Heart right ventricle (tissue), 16 donors: Measurements from ENCODE around the gene PPP1R27. TPM values are rescaled to one million over a fixed set of nuclear protein-coding genes. Genes with fewer than 3 reads are reported as not detected.
"Not testable (repeated sequence)": the region's sequence is repeated elsewhere in the genome, so short reads cannot be mapped to it uniquely, and the experiment has no call there.

ENCODE experiments used
- ATAC-seq, 8 donors: fragments of 200-7000 bp; cut with Tn5 transposase; one replicate each; pipeline ENCODE4 v1.9.1; 2020; ENCODE audit warnings: mild to moderate bottlenecking in 8 of 8, moderate library complexity in 8 of 8, moderate number of reproducible peaks in 1 of 8
- DNase-seq, 2 donors: peaks; one replicate each; pipeline ENCODE4 v3.0.0-alpha.2; 2020
- H3K27ac ChIP-seq, 10 donors: fragments of 200-600 bp; sonication (generic) in 2 of 10; one replicate each; pipeline versions ENCODE4 v1.5.0 to v1.8.0; 2020 to 2022; ENCODE audit warnings: mild to moderate bottlenecking in 3 of 10
- H3K27me3 ChIP-seq, 7 donors: fragments of 200-600 bp; one replicate each; pipeline ENCODE4 v1.8.0; 2021 to 2022; ENCODE audit warnings: mild to moderate bottlenecking in 2 of 7
- H3K36me3 ChIP-seq, 9 donors: fragments of 200-600 bp; sonication (generic) in 1 of 9; one replicate each; pipeline versions ENCODE4 v1.5.0 to v1.8.0; 2020 to 2022; ENCODE audit warnings: mild to moderate bottlenecking in 2 of 9
- H3K4me1 ChIP-seq, 9 donors: fragments of 200-600 bp; sonication (generic) in 1 of 9; one replicate each; pipeline versions ENCODE4 v1.5.0 to v1.8.0; 2020 to 2022; ENCODE audit warnings: mild to moderate bottlenecking in 4 of 9
- H3K4me3 ChIP-seq, 10 donors: fragments of 200-600 bp; sonication (generic) in 2 of 10; one replicate each; pipeline versions ENCODE4 v1.5.0 to v1.8.0; 2020 to 2022; ENCODE audit warnings: mild to moderate bottlenecking in 7 of 10, moderate library complexity in 2 of 10
- H3K9me3 ChIP-seq, 11 donors: fragments of 200-600 bp in 10 of 11; sonication (generic) in 2 of 11; one replicate each; pipeline versions ENCODE4 v1.5.0 to v1.8.0; 2013 to 2022; ENCODE audit warnings: mild to moderate bottlenecking in 2 of 11, control low read depth in 1 of 11, moderate library complexity in 1 of 11
- WGBS, 2 donors: extraction: QIAGEN DNeasy Blood & Tissue Kit; methylation state at CpG; one replicate each; pipeline ENCODE4 v1.1.7; 2013; ENCODE audit warnings: inconsistent platforms in 1 of 2; 5-methylcytosine and 5-hydroxymethylcytosine counted together
- intact Hi-C, 10 donors: fragments of 100-400 bp; cut with DNase I; formaldehyde crosslinking; loops; one replicate each; pipeline versions ENCODE4 v1.11.1 to v1.14.2; 2022
- polyA plus RNA-seq, 2 donors: library from polyadenylated mRNA; stranded (reverse); fragments of 200-250 nt; gene quantifications; one replicate each; pipeline ENCODE4 v1.2.3, GENCODE V29; 2013
- total RNA-seq, 10 donors: library from RNA; stranded (reverse); fragmentation: NEBNext Ultra II Directional in 3 of 10; extraction: Animal tissue kit (Norgen Biotek cat#: 25700) in 3 of 10; gene quantifications; one replicate each; pipeline versions ENCODE4 v1.2.1 to v1.2.4, GENCODE V29; 2021 to 2023
- TF ChIP-seq, protein P1 (sequence below), 9 donors: fragments of 200-600 bp; sonication (generic) in 2 of 9; IDR thresholded peaks; one replicate each; pipeline versions ENCODE4 v1.5.0 to v1.8.0; 2021 to 2022; ENCODE audit warnings: antibody characterized with exemption in 9 of 9, mild to moderate bottlenecking in 5 of 9, moderate library complexity in 1 of 9
- donor health status: Arrhythmogenic right ventricular cardiomyopathy.
- donor health status: ischemic (EF 13 %, LVEDD 7.1; RV severe dilation, severe dysfunction).
- donor health status: healthy with polysubstance abuse.
- donor health status: DM: no; HTN: yes; CAD: no.
- donor health status: DM: no; HTN: no; CAD: no.
- donor health status: ischemic (EF 25% LVEDD 6.9; RV normal size, moderate dysfunction).
- donor health status: ischemic (EF 25% LVEDD 5.7; RV mildly dilated, moderate dysfunction).
- donor health status: healthy.
- donor health status: DM: yes; HTN: yes; CAD: no.
- donor health status: Ischemic cardiomyopathy.
- donor health status: ischemic (EF 35%, LVEDD 5.7; RV mildly dilated, moderate dysfunction).
- donor health status: nonischemic (EF 11% LVEDD 7.7; RV severe dilation, severe dysfunction).
- donor health status: DM: yes; HTN: yes; CAD: no.
- donor health status: PGD.
- donor health status: ischemic (EF 29% LVEDD 5.4; RV normal size, mild dysfunction).
- donor health status: nonischemic (EF 23%, LVEDD 6.1; RV moderate dilation, normal function).

Gene PPP1R27
- total and polyA plus RNA-seq, 12 donors = 0.14 to 0.31 TPM; not detected in 10

DNA sequence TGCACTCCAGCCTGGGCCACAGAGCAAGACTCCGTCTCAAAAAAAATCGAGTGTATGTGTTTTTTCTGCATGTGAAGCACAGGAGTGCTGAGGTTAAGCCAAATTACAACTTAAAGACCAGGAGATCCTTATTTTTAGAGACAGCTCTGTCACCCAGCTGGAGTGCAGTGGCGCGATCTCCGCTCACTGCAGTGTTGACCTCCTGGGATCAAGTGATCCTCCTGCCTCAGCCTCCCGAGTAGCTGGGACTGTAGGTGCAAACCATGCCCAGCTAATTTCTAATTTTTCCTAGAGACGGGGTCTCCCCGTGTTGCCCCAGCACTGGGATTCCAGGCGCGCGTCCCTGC lies 7.5 kb upstream of the PPP1R27 start:
- no peak for ATAC-seq
- DNase-seq = no peak
- no peaks in the 10 kb centered on the region for H3K9me3 ChIP-seq
- intact Hi-C loops = no loop called here
- peaks cover 0 to 18% (median 10%) of the 10 kb centered on the region in 9 donors for H3K4me1 ChIP-seq
- H3K4me3 ChIP-seq = no peak overlapping the region
- H3K27me3 ChIP-seq = no peaks in the 10 kb centered on the region
- H3K27ac ChIP-seq = no peak overlapping the region
- 91 to 96% methylated on average over 11 of the region's 11 CpGs for whole genome bisulfite sequencing, 2 donors
- TF ChIP-seq, protein P1, sequence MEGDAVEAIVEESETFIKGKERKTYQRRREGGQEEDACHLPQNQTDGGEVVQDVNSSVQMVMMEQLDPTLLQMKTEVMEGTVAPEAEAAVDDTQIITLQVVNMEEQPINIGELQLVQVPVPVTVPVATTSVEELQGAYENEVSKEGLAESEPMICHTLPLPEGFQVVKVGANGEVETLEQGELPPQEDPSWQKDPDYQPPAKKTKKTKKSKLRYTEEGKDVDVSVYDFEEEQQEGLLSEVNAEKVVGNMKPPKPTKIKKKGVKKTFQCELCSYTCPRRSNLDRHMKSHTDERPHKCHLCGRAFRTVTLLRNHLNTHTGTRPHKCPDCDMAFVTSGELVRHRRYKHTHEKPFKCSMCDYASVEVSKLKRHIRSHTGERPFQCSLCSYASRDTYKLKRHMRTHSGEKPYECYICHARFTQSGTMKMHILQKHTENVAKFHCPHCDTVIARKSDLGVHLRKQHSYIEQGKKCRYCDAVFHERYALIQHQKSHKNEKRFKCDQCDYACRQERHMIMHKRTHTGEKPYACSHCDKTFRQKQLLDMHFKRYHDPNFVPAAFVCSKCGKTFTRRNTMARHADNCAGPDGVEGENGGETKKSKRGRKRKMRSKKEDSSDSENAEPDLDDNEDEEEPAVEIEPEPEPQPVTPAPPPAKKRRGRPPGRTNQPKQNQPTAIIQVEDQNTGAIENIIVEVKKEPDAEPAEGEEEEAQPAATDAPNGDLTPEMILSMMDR (IDR thresholded peaks at IDR 0.05) = no peak
- H3K36me3 ChIP-seq = peaks cover 10 to 53% (median 45%) of the 10 kb centered on the region in 9 donors

DNA sequence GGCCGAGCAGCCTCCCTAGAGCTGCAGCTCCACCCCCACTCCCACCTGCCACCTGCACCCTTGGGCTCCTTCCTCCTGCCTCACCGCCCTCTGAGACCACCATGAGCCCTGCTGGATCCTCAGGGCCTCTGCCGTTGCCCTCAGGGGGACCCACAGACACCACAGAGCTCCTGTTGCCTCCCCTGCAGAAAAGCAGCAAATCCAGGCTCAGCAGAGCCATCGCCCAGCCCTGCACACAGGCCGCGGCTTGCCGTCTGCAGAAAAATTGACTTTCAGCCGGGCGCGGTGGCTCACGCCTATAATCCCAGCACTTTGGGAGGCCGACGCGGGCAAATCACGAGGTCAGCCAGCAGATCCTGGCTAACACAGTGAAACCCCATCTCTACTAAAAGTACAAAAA lies 7.0 kb upstream of the PPP1R27 start:
- Histone ChIP-seq H3K9me3 (no peaks in the 10 kb centered on the region), H3K27me3 (no peaks in the 10 kb centered on the region), H3K27ac (peak overlapping the region in 6 of 10 donors; percentile 59 to 85 (median 70)), H3K4me1 (peaks cover 0 to 18% (median 10%) of the 10 kb centered on the region in 9 donors), H3K4me3 (no peak overlapping the region), H3K36me3 (peaks cover 10 to 48% (median 41%) of the 10 kb centered on the region in 9 donors)
- TF ChIP-seq, protein P1 (IDR thresholded peaks at IDR 0.05) = no peak
- 83 to 89% methylated on average over 15 of the region's 15 CpGs for WGBS, 2 donors
- intact Hi-C loops = no loop called here
- ATAC-seq = peak in 1 of 8 donors; percentile 4
- DNase-seq = no peak

GRCh38 chr17:81840826-81841778 lies 6.3 kb upstream of the PPP1R27 start:
- peaks cover 10 to 40% (median 33%) of the 10 kb centered on the region in 9 donors for H3K36me3 ChIP-seq
- H3K27ac ChIP-seq = peak overlapping the region in 8 of 10 donors; percentile 35 to 85 (median 64)
- H3K4me3 ChIP-seq = peak overlapping the region in 2 of 10 donors; percentile 5 to 11
- WGBS, 2 donors = 51 to 64% methylated on average over 40 of the region's 40 CpGs
- no peak for DNase-seq
- H3K9me3 ChIP-seq = no peaks in the 10 kb centered on the region
- H3K27me3 ChIP-seq = no peaks in the 10 kb centered on the region
- H3K4me1 ChIP-seq = peaks cover 0 to 18% (median 10%) of the 10 kb centered on the region in 9 donors
- TF ChIP-seq, protein P1 (IDR thresholded peaks at IDR 0.05) = no peak
- intact Hi-C loops = no loop called here
- ATAC-seq = peak; percentile 29 to 76 (median 62)

DNA sequence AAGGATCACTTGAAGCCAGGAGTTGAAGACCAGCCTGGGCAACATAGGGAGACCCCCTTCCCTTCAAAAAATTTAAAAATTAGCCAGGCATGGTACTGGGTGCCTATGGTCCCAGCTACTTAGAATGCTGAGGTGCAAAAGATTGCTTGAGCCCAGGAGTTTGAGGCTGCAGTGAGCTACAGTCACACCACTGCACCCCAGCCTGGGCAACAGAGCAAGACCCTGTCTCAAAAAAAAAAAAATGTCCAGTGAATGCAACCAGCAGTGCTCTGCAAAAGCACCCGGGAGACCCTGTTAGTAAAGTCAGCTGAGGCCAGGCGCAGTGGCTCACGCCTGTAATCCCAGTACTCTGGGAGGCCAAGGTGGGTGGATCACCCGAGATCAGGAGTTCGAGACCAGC lies 5.2 kb upstream of the PPP1R27 start:
- H3K36me3 ChIP-seq = peaks cover 8 to 30% (median 22%) of the 10 kb centered on the region in 9 donors
- peak overlapping the region in 1 of 10 donors; percentile 85 for H3K27ac ChIP-seq
- H3K9me3 ChIP-seq, intact Hi-C loops, DNase-seq, H3K4me3 ChIP-seq, H3K27me3 ChIP-seq, ATAC-seq: not testable (repeated sequence)
- peaks cover 0 to 18% (median 10%) of the 10 kb centered on the region in 9 donors for H3K4me1 ChIP-seq
- 93 to 97% methylated on average over 5 of the region's 5 CpGs for WGBS, 2 donors
